Testis (tissue), 2 donors: Measurements from ENCODE around the gene ALKBH2.

Source experiments
- POLR2A ChIP-seq: fragments of 450-650 bp; IDR thresholded peaks from one replicate; pipeline ENCODE4 v1.6.1; 2017; ENCODE audit warnings: antibody characterized with exemption, mild to moderate bottlenecking, moderate library complexity
- TF ChIP-seq, protein P1 (sequence below), 3 experiments: fragments of 450-650 bp in 2 of 3; fragments of 200-600 bp in 1 of 3; sonication (generic) in 1 of 3; IDR thresholded peaks; one replicate each; pipeline ENCODE4 v1.5.1; 2016 to 2019; ENCODE audit warnings: antibody characterized with exemption in 3 of 3, mild to moderate bottlenecking in 2 of 3, moderate library complexity in 1 of 3

DNA sequence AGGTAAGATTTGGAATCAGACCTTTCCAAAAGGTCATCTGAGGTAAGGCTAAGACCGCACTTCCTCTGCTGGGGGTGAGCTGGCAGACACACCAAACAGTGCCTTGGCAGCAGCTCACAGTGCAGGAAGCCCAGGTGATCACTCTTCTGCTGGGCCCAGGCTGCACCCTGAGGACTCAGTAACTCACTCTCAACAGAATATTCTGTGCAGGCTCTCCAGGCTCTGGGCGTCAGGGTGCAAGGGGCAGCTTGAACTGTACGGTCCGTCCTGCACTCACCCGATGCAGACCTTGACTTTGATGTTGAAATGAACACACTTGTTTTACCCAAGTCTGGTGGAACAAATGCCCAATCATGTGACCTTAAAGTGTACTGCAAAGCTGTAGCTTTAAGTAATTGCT lies 6.0 kb downstream of the ALKBH2 start:
- TF ChIP-seq, protein P1, sequence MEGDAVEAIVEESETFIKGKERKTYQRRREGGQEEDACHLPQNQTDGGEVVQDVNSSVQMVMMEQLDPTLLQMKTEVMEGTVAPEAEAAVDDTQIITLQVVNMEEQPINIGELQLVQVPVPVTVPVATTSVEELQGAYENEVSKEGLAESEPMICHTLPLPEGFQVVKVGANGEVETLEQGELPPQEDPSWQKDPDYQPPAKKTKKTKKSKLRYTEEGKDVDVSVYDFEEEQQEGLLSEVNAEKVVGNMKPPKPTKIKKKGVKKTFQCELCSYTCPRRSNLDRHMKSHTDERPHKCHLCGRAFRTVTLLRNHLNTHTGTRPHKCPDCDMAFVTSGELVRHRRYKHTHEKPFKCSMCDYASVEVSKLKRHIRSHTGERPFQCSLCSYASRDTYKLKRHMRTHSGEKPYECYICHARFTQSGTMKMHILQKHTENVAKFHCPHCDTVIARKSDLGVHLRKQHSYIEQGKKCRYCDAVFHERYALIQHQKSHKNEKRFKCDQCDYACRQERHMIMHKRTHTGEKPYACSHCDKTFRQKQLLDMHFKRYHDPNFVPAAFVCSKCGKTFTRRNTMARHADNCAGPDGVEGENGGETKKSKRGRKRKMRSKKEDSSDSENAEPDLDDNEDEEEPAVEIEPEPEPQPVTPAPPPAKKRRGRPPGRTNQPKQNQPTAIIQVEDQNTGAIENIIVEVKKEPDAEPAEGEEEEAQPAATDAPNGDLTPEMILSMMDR (IDR thresholded peaks at IDR 0.05), result no peak
- no peak for TF ChIP-seq POLR2A
